Smooth muscle cell (in vitro differentiated cells): Measurements from ENCODE around the gene LRP4. TPM values are rescaled to one million over a fixed set of nuclear protein-coding genes. Genes with fewer than 3 reads are reported as not detected.

Experiments
- DNase-seq: peaks from one replicate; lab custom pipeline; 2025; ENCODE audit not compliant: unreplicated experiment; lab: John Stamatoyannopoulos, UW
- H2AFZ ChIP-seq: fragments of 200-600 bp; sonication (generic); 2 replicates; pipeline ENCODE4 v1.6.0; 2016; ENCODE audit warnings: antibody characterized with exemption, low read depth, mild to moderate bottlenecking
- H3F3A ChIP-seq: fragments of 200-600 bp; sonication (generic); 2 replicates; pipeline ENCODE4 v1.6.0; 2017; ENCODE audit warnings: antibody characterized with exemption, low read depth
- H3K27ac ChIP-seq: fragments of 200-600 bp; sonication (generic); 2 replicates; pipeline ENCODE4 v1.5.1; 2016; ENCODE audit warnings: low read depth, mild to moderate bottlenecking
- H3K27me3 ChIP-seq: fragments of 200-600 bp; sonication (generic); 2 replicates; pipeline ENCODE4 v1.6.1; 2016; ENCODE audit warnings: low read depth, mild to moderate bottlenecking
- H3K36me3 ChIP-seq: fragments of 200-600 bp; sonication (generic); 2 replicates; pipeline ENCODE4 v1.5.1; 2016; ENCODE audit warnings: low read depth
- H3K4me1 ChIP-seq: fragments of 200-600 bp; sonication (generic); 2 replicates; pipeline ENCODE4 v1.5.1; 2016; ENCODE audit warnings: low read depth
- H3K4me2 ChIP-seq: fragments of 200-600 bp; sonication (generic); 2 replicates; pipeline ENCODE4 v1.6.0; 2016; ENCODE audit warnings: mild to moderate bottlenecking
- H3K4me3 ChIP-seq: fragments of 200-600 bp; sonication (generic); 2 replicates; pipeline ENCODE4 v1.5.1; 2016; ENCODE audit warnings: mild to moderate bottlenecking
- H3K79me2 ChIP-seq: fragments of 200-600 bp; sonication (generic); 2 replicates; pipeline ENCODE4 v1.6.0; 2016; ENCODE audit warnings: low read depth, mild to moderate bottlenecking
- H3K9ac ChIP-seq: fragments of 200-600 bp; sonication (generic); 2 replicates; pipeline ENCODE4 v1.6.0; 2016; ENCODE audit warnings: low read depth
- H3K9me3 ChIP-seq: fragments of 200-600 bp; sonication (generic); replicated peaks from 2 replicates; pipeline ENCODE4 v1.5.1; 2016; ENCODE audit warnings: low read depth
- H4K20me1 ChIP-seq: fragments of 200-600 bp; sonication (generic); 2 replicates; pipeline ENCODE4 v1.6.0; 2016; ENCODE audit warnings: low read depth
- WGBS: methylation state at CpG from one replicate; pipeline ENCODE4 v1.1.7; 2016; ENCODE audit warnings: low lambda C conversion rate; 5-methylcytosine and 5-hydroxymethylcytosine counted together
- polyA plus RNA-seq: library from polyadenylated mRNA; unstranded; fragments of >200 nt; fragmentation: Nextera tagmentation; extraction: Ambion mirVana; gene quantifications from 2 replicates; pipeline ENCODE4 v1.2.1, GENCODE V29; 2016
- total RNA-seq: library from RNA; depleted of rRNA; stranded (reverse); fragments of >200 nt; gene quantifications from 2 replicates; pipeline ENCODE4 v1.2.3, GENCODE V29; 2014
- TF ChIP-seq, protein P1 (sequence below): fragments of 200-600 bp; sonication (generic); IDR thresholded peaks from 2 replicates; pipeline ENCODE4 v1.5.1; 2017; ENCODE audit warnings: borderline replicate concordance, mild to moderate bottlenecking, antibody characterized with exemption; ENCODE audit not compliant: insufficient read depth, poor library complexity, severe bottlenecking

Gene LRP4
- total and polyA plus RNA-seq, 2 experiments from 2014 or later, result 10.4 to 13.6 TPM

DNA sequence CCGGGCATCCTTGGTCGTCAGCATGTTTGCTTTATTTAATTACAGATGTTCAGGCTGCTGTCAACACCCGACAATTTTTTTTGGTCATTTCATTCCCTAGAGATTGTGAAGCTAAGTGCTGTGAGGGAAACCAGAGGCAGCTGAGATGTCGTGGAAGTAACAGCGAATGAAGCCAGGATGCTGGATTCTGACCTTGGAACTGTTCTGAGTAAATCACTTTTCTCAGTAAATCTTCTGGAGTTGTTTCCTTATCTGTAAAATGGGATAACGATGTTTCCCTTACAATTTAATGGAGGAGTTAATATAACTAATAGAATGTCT, 71.9 kb downstream of the LRP4 start:
- H3K4me3 ChIP-seq, result peak overlapping the region; percentile 98
- 11% methylated on average over 6 of the region's 6 CpGs for WGBS

DNA sequence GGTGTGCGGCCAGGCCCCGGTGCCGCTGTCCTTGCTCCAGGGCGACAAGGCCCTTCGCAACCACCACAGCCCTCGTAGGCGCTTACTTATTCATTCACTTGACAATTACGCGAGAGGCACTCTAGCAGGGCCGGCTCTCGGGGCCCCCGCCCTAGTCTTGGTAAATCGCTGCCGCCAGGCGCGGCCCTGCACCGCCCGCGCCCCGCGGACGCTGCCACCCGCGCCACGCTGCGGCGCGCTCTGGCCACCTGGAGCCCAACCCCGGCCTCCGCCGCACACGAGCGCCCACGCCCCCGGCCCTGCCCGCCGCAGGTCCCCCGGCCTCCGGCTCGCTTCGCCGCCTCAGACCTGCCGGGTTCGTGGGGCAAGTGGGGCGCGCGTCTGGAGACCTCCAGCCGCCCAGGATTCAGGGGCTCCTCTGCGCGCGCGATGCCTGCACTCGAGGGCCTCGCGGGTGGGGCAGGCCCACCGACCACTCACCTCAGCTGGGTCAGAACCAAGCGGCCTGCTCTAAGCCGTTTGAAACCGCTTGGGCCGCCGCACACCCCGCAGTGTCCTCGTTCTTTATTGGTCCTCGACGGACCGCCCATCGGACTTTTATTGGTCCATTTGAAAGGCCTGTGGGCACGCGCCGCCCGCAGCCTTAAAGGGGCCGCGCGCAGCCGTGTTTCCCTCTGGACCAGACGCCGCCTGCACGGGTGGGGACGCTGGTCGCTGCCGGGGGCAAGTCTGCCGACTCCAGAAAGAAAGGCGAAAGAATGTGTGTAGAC, 72.4 kb downstream of the LRP4 start, which contains the start of gene CKAP5:
TSS of gene CKAP5 (minus strand) at position 541 of the 770 bp plus-strand sequence. CDS start 25,049 bp downstream, outside the sequence.
- Histone ChIP-seq H3K79me2 (peaks cover 47% of the 10 kb centered on the region), H2AFZ (peak within 1 kb of the TSS; percentile 94), H3F3A (no peaks in the 10 kb centered on the region), H3K9me3 (no peaks in the 10 kb centered on the region), H3K4me1 (peaks cover 17% of the 10 kb centered on the region), H4K20me1 (peaks cover 37% of the 10 kb centered on the region), H3K36me3 (no peaks in the 10 kb centered on the region), H3K27ac (peak within 1 kb of the TSS; percentile 73), H3K27me3 (no peaks in the 10 kb centered on the region), H3K9ac (peak within 1 kb of the TSS; percentile 92), H3K4me3 (peak within 1 kb of the TSS; percentile 98), H3K4me2 (peak within 1 kb of the TSS; percentile 92)
- WGBS, result under 1% methylated on average over 60 of the region's 83 CpGs
- TF ChIP-seq, protein P1, sequence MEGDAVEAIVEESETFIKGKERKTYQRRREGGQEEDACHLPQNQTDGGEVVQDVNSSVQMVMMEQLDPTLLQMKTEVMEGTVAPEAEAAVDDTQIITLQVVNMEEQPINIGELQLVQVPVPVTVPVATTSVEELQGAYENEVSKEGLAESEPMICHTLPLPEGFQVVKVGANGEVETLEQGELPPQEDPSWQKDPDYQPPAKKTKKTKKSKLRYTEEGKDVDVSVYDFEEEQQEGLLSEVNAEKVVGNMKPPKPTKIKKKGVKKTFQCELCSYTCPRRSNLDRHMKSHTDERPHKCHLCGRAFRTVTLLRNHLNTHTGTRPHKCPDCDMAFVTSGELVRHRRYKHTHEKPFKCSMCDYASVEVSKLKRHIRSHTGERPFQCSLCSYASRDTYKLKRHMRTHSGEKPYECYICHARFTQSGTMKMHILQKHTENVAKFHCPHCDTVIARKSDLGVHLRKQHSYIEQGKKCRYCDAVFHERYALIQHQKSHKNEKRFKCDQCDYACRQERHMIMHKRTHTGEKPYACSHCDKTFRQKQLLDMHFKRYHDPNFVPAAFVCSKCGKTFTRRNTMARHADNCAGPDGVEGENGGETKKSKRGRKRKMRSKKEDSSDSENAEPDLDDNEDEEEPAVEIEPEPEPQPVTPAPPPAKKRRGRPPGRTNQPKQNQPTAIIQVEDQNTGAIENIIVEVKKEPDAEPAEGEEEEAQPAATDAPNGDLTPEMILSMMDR, result no peak
- DNase-seq, result peak; percentile 60

More for the DNA sequence above, 71.9 kb downstream of the LRP4 start:
- H3K79me2 ChIP-seq, result peaks cover 41% of the 10 kb centered on the region
- no peak overlapping the region for H3K27ac ChIP-seq
- peak overlapping the region; percentile 92 for H3K4me2 ChIP-seq
- H4K20me1 ChIP-seq, result peaks cover 32% of the 10 kb centered on the region
- DNase-seq, result no peak
- H2AFZ ChIP-seq, result peak overlapping the region; percentile 94
- peaks cover 17% of the 10 kb centered on the region for H3K4me1 ChIP-seq
- H3K27me3 ChIP-seq, result no peaks in the 10 kb centered on the region
- no peaks in the 10 kb centered on the region for H3F3A ChIP-seq
- no peaks in the 10 kb centered on the region for H3K36me3 ChIP-seq
- H3K9me3 ChIP-seq, result no peaks in the 10 kb centered on the region
- TF ChIP-seq, protein P1, result no peak
- H3K9ac ChIP-seq, result peak overlapping the region; percentile 92

DNA sequence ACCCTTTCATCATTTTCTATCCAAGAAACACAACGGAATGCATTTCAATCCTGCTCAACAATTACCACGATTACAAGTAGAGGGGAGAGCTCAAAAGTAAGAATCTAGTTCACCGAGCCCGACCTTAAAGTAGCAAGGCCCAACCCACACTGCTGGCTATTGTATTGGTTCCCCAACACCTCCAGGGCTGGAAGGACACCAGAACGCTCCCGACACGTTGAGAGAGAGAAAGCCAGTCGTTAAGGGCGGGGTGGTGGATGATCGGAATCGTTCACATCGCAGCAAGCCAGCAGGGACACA, 73.0 kb downstream of the LRP4 start:
- Histone ChIP-seq H3K9ac (peak overlapping the region; percentile 92), H3F3A (no peaks in the 10 kb centered on the region), H2AFZ (peak overlapping the region; percentile 94), H3K4me2 (peak overlapping the region; percentile 92), H3K27ac (peak overlapping the region; percentile 37), H3K79me2 (peaks cover 52% of the 10 kb centered on the region), H3K36me3 (no peaks in the 10 kb centered on the region), H3K27me3 (no peaks in the 10 kb centered on the region), H4K20me1 (peaks cover 42% of the 10 kb centered on the region), H3K4me3 (peak overlapping the region; percentile 98), H3K4me1 (peaks cover 17% of the 10 kb centered on the region), H3K9me3 (no peaks in the 10 kb centered on the region)
- WGBS, result 1% methylated on average over 12 of the region's 12 CpGs
- TF ChIP-seq, protein P1, result no peak
- no peak for DNase-seq

DNA sequence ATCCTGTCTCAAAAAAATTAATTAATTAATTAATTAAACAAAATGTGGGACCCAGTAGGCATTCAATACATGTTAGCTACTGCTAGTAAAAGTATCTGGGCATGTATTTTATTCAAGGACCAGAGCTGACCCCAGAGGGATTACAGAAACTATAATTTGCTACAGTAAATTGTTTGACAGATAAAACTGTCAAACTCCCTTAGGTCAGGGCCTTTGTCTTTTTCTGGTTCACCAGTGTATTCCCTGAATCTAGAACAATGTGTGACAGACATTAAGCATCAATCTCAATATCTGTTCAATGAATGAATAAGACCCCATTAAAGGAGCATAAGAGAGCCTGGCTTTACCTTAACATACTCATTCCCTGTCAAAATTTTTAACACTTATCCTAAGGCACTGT, 78.2 kb downstream of the LRP4 start:
- Histone ChIP-seq H2AFZ (no peak overlapping the region), H4K20me1 (peaks cover 94% of the 10 kb centered on the region), H3K9me3 (no peaks in the 10 kb centered on the region), H3K27ac (no peak overlapping the region), H3K4me1 (peaks cover 12% of the 10 kb centered on the region), H3F3A (no peaks in the 10 kb centered on the region), H3K79me2 (peaks cover 99% of the 10 kb centered on the region), H3K9ac (no peak overlapping the region), H3K36me3 (no peaks in the 10 kb centered on the region), H3K4me2 (no peak overlapping the region), H3K4me3 (no peak overlapping the region), H3K27me3 (no peaks in the 10 kb centered on the region)
- no peak for DNase-seq
- TF ChIP-seq, protein P1, result no peak
